ENCODE data around the gene CD247.

Gene CD247

GRCh38 chr1:167456524-167456923 lies 61.8 kb downstream of the CD247 start:
- DNase-seq: no peak

DNA sequence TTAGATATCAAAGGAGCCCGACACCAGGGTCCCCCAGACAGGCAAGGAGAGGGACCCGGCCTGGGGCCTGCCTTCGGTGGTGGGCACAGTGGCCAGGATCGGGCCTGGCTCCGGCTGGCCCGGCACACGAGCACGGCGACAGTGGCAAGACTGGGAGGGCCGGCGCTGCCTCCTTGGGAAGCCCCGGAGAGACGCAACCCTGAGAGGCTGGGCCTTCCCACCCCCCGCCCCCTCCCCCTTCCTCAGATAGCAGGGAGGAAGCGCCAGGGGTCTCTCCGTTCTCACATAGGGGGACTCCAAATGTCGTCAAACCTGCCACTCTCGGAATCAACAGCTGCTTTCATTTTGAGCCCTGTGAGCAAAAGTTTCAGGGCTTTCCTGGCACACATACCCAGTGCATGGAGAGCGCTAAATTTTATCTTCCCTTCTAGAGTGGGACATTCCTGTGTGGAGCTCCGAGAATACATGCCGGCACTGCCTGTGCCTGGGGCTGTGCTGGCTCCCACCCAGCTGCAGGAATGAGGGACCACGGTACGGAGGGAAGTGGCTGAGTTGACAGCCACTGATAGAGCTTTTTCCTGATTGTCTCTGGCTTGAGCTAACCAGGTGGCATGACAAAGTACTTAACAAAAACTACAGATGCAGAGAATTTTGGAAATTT lies 62.4 kb downstream of the CD247 start:
- no peak for DNase-seq

DNA sequence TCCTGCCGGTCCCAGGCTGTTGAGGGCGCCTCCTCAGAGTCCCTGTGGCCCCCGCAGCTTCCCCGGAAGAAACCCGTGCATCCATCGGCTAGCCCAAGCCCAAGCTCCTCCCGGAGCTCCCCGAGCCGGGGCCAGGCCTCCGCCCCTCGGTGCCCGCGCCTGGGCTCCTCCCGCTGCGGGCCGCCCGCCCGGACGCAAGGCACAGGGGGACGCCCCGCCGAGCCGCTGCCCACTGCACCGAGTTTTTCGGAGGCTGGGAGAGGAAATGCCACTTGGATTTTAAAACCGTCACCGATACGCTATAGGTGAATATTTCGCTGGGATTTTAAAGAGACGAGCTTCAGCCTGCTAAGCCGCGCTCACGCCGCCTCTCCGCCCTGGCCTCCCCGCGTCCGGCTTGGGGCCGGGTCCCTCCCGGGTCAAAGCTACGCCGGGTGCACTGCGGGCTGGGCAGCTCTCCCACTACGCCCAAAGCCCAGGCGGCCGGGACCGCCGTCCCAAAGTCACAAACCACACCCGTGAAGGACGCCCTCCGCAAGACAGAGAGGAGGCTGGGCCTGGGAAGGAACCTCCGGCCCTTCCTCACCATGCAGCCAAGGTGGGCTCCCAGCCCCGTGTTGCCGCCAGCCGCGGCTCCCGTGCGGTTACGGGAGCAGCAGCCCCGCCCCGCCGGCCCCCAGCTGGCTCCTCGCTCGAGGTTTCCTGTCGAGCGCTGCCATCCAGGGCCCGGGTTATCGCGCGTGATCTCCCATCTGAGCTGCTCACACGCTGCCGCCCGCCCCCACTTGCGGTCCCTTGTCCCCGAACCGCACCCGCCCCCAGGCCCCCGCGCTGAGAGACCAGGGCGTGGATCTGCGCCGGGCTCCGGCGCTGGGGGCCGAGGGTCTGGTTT lies 63.2 kb downstream of the CD247 start:
- DNase-seq: no peak

DNA sequence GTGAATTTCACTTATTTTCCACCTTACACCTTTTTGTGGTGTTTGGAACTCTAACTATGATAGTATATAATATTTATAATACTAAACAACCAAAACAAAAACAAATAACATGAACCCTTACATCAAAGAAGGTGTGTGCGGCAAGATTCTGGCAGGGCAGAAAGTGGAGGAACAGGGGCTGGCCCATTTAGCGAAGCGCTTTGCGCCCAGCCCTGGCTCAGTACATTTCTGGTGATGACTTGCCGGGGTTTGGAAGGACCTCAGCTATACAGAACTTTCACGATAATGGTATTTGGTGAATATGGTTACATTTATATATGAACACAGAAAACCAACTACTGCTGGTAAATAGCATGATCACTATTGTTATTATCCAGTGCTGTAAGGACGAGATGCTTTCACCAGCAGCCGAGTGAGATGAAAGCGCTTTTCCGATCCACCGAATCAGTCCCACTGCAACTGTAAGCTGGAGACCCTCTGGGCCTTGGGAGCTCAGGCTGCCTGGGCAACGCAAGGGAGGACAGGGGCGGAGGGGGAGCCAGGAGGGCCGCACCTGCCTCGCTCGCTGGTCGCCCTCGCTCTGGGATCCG lies 63.9 kb downstream of the CD247 start:
- DNase-seq: no peak

DNA sequence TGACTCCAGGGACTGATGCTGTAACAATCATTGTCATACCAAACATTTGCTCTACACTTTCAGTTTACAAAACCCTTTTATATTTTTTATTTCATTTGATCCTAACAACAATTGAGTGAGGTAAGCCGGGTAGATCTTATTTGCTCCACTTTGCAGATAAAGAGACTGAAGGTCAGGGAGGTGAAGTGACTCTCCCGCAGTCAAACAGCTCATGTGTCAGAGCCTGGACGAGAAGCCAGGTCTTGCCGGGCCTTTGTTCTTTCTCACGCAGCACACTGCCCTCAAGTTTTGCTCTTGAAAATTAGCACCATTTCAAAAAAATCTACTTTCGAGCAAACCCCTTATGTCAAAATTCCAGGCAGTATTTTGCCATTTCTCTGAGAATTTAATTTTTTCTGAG lies 65.2 kb downstream of the CD247 start:
- no peak for DNase-seq

GRCh38 chr1:167452483-167452882 lies 65.8 kb downstream of the CD247 start:
- DNase-seq: no peak

DNA sequence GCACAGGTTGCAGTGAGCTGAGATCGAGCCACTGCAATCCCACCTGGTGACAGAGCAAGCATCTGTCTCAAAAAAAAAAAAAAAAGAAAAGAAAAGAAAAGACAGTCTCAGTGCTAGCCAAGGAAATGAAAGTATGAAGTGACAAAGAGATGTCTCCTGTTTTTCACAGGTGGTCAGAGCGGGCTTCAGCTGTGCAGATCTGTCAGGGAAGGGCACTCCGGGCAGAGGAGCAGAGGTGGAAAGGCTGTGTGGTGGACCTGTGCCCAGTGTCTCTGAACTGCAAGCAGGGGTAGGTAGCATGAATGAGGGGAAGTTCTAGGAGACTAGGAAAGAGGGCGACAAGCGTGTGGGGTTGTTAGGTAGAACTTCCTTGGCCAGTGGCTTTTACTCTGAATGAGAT lies 67.5 kb downstream of the CD247 start:
- DNase-seq: no peak

- DNase-seq: no peak
Observed at GRCh38 chr1:167447521-167448136, 70.7 kb downstream of the CD247 start.

GRCh38 chr1:167446966-167447365 lies 71.4 kb downstream of the CD247 start:
- DNase-seq: no peak

GRCh38 chr1:167443757-167444156 lies 74.6 kb downstream of the CD247 start:
- no peak for DNase-seq

GRCh38 chr1:167442854-167443565 lies 75.3 kb downstream of the CD247 start:
- no peak for DNase-seq

DNA sequence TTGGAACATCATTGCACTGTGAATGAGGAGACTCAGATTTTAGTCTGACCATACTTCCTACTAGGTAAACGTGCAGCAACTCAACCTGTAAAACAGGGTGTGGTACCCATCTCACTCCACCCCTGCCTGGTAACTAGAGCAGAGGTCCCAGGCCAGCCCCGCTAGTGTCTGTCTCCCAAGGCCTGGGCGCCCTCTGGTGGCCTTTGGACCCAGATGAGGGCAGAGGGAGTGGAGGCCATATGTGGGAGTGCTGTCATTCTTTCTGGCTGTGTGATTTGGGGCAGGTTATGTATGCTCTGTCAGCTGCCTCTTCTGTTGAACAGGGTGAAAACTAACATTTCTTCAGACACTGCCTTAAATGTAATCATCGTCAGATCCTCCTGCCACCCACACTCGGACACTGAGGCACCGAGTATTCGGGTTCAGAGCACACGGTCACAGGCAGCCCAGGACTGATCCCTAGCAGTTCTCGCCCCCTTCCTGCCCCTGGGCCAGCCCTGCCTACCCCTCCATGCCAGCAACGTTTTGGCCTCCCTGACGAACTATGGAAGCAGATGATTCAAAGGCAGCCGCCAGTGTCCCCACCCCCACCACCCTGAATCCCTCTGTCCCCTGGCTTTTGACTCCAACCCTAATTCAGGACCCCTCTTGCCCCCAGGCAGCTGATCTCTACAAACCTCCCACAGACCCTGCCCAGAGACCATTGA lies 76.0 kb downstream of the CD247 start:
- DNase-seq: peak; percentile 79

DNA sequence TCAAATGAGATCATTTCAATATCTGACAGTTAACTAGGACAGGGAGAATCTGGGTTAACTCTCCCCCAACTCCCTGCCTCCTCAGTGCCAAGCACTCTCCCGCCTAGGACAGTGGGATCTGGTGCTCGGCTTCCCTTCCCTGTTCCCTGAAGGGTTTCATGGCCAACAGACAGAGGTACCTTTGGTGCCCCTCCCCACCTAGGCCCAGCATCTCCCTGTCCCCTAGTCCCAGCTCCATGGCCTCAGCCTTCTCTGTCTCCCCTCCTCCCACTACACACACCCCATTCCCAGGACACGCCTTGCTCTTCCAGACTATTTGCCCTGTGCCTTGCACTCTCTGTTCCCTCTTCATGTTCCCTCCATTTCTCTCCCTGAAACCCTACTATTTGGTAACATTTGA lies 77.1 kb downstream of the CD247 start:
- no peak for DNase-seq

DNA sequence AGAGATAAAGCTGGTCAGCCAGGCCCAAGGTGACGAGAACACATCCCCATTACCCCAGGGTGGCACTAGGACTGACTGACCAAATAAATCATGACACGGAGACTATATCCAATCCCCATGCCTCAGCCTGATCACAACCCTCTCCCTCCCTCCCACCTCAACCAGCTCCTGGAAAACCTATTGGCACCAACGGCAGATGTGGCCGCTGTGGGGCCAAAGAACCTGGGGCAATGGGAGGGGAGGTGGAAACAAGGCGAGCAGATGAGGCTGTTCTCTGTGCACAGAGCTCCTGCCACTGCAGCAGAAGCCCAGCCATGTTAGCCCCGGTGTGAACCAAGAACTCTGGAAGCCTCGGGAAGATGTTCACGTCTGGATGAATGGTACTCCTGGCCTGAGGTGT lies 77.6 kb downstream of the CD247 start:
- no peak for DNase-seq

DNA sequence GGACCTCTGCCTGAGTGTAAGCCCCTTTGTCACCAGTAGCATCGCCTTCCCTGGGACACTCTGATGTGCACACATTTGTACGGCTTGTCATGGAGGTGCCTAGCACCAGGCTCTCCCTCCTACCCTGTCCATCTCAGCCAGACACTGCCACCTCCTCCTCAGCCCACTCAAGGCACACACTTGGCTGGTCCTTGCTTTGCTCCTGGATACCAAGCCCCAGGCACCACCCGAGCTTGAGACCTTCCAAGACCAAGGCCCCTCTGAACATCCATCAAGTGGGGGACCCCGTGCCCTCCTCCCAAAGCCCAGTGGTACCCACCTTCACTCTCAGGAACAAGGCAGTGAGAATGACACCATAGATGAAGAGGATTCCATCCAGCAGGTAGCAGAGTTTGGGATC lies 78.0 kb downstream of the CD247 start:
- no peak for DNase-seq

DNA sequence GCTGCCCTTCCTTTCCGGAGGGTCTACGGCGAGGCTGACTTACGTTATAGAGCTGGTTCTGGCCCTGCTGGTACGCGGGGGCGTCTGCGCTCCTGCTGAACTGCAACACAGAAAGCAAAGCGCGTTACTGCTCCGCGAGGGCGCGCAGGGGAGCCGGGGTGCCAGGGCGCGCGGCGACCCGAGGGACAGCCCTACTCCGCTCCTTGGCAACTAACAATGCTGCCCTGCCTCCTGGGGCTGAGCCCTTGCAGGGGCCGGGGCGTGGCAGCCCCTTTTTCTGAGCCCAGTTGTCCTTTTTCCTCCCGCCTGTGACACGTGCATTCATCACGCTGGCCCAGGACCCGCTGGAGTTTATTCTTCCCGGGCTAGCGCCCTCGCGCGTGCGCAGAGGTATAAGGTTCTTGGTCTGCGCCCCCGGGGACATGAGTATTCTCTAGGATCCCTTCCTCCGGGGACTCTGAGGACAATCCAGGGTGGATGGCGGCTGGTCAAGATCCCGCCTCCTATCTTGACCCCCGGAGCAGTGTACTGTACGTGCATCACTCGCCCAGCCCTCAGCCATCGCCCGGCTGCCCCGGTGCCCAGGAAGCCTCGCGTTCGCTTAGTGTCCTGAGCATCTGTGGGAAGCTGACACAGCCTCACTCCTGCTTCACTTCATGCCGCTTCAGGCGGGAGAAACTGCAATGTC lies 78.9 kb downstream of the CD247 start:
- DNase-seq: no peak

DNA sequence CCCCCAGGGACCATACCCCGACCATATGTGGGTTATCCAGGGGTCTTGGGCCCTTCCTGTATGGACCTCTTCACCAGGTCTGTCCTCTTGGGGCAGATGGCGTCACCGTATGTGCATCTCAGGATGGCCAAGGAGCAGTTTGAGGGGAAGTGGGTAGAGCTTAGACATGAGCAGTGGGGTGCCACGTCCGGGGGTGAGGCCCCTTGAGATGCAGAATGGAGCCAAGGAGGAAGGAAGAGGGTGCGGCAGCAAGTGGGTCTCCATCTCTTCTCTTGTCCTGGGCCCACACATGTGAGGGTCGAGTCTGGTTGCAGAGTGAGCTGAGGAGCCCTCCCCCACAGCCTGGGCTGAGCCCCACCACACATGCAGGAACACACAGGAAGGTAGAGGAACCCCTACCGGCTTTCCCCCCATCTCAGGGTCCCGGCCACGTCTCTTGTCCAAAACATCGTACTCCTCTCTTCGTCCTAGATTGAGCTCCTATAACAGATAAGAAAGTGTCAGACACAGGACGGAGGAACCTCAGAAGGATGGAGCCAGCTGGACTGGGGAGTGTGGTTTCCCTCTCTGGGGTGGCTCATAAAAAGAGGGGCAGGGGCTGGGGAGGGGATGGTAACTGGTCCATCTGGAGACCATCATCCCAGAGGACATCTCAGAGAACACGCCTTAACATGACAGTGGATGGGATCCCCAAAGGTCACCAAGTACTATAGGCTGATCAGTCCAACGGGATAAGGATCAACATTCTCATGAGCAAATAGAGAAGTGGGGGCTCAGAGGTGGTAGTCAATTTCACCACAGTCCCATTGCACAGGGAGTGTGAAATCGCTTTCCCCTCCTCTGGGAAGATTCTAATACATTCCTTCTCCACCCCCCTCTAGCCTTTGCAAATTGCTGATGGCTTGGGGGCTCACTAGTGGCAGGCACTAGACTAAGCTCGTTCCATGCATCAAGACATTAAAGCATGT lies 79.9 kb downstream of the CD247 start:
- no peak for DNase-seq

DNA sequence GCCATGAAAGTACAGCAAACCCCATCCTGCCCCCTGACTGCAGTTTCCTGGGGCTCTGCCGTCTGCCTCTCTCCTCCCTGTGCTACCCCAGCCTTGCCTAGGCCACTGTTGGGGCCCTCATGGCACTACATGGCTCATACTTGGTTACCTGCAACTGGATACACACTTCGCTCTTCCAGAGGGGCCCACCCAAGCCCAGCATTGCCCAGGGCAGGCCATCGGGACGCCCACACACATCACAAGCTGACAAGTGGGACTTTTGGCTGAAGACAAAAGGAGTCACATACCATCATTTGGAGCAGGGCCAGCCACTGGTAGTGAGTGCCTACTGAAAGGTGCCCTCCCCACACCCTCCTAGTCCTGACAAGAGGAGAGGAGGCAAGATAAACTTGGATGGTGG lies 82.8 kb downstream of the CD247 start:
- DNase-seq: no peak

DNA sequence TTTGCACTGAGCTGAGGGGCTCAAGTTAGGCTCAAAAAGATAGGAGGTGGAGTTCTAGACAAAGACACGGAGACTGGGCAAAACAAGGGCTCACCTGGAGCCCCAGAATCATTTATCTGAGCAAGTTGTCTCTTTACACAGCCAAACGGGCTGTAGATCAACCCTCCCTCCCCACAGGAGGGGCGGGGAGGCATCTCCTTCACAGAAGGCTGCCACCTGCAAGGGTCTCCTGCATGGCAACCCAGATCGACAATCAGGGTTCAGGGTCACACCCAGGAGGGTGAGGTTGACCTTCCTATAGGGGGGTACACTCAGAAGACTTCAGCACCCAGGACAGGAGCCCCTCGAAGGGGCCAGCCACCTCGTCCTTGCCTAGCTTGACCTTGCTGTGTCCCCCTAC lies 84.0 kb downstream of the CD247 start:
- no peak for DNase-seq

GRCh38 chr1:167433884-167434283 lies 84.4 kb downstream of the CD247 start:
- DNase-seq: no peak

Measured in NCI-H1048 (cell line).